ENCODE results near the gene GSX1.

Gene GSX1

DNA sequence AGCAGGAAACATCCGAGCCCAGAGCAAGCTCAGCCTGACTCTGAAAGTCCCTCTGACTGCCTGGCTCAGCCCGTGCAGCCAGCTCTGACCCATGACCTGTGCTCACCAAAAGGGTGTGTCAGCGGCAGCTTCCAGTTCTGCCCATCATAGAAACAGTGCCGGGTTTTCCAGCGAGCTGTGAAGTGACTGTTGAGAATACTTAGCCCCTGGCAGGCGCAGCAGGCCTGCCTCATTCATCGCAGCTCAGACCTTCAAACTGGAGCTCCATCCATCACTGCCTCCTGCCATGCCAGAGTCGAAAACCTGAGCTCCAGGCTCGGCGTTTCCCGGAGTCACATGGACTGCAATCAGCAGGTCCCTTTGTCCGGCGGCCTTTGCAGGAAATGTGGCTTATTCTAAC is 16.3 kb upstream of the GSX1 start:
- CTCF ChIA-PET: interaction anchor here (0.6 kb wide), 1 partner anchor 225 kb away, joined by 3 read pairs; no protein-coding TSS in a partner anchor
- POLR2A ChIA-PET: interaction anchor here (0.6 kb wide), 1 partner anchor 586 kb away, joined by 4 read pairs; no protein-coding TSS in a partner anchor
- Histone ChIP-seq H3K36me3 (ENCODE audit: control insufficient read depth in 2 of 2, insufficient read depth in 1 of 2, low read length in 2 of 2) (no peaks in the 10 kb centered on the region), H3K27ac (ENCODE audit: extremely low read depth, low read depth, low read length) (no peak overlapping the region), H3K4me1 (ENCODE audit: control insufficient read depth, insufficient read depth, low read length) (no peaks in the 10 kb centered on the region), H3K4me3 (ENCODE audit: low read depth, low read length) (no peak overlapping the region), H3K9me3 (ENCODE audit: control insufficient read depth, insufficient read depth, low read depth, low read length) (no peaks in the 10 kb centered on the region)
- TF ChIP-seq ZNF776 (tag by site-specific recombination; IDR thresholded peaks at IDR 0.05; ENCODE audit: borderline replicate concordance): no peak
- no peak for TF ChIP-seq ZNF830 (tag by site-specific recombination; IDR thresholded peaks at IDR 0.05; ENCODE audit: low read depth)
- no peak for TF ChIP-seq ZNF549 (tag by site-specific recombination; IDR thresholded peaks at IDR 0.05)
- TF ChIP-seq BCL6B (tag by site-specific recombination; IDR thresholded peaks at IDR 0.05): no peak
- TF ChIP-seq, protein P1, sequence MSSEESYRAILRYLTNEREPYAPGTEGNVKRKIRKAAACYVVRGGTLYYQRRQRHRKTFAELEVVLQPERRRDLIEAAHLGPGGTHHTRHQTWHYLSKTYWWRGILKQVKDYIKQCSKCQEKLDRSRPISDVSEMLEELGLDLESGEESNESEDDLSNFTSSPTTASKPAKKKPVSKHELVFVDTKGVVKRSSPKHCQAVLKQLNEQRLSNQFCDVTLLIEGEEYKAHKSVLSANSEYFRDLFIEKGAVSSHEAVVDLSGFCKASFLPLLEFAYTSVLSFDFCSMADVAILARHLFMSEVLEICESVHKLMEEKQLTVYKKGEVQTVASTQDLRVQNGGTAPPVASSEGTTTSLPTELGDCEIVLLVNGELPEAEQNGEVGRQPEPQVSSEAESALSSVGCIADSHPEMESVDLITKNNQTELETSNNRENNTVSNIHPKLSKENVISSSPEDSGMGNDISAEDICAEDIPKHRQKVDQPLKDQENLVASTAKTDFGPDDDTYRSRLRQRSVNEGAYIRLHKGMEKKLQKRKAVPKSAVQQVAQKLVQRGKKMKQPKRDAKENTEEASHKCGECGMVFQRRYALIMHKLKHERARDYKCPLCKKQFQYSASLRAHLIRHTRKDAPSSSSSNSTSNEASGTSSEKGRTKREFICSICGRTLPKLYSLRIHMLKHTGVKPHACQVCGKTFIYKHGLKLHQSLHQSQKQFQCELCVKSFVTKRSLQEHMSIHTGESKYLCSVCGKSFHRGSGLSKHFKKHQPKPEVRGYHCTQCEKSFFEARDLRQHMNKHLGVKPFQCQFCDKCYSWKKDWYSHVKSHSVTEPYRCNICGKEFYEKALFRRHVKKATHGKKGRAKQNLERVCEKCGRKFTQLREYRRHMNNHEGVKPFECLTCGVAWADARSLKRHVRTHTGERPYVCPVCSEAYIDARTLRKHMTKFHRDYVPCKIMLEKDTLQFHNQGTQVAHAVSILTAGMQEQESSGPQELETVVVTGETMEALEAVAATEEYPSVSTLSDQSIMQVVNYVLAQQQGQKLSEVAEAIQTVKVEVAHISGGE (tag by site-specific recombination; conservative IDR thresholded peaks at IDR 0.05; ENCODE audit: low read depth): no peak
- TF ChIP-seq ZNF639 (tag by site-specific recombination; IDR thresholded peaks at IDR 0.05): no peak
- TF ChIP-seq SCRT2 (tag by site-specific recombination; IDR thresholded peaks at IDR 0.05): no peak

DNA sequence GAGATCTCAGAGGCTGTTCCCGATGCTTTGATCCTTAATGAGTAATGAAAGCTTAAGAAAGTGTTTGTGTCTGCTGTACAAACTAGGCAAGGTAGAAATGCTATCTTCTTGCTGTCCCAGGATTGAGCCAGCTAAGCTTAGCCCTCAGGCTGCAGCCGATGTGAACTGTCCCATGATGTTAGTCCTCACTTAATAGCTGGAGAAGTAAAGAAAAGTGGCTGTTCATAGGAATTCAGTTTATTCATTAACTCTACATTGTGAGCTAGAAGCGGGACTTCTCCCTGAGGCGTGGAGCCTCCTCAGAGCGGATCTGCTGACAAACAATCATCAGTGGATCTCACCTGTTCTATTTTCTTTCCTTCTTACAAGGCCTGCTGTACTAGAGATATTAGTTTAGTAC is 10.1 kb upstream of the GSX1 start:
- POLR2A ChIA-PET: no interaction called here
- CTCF ChIA-PET: interaction anchor here (0.6 to 3.6 kb wide), 3 partner anchors 11 to 220 kb away, joined by 3 to 19 read pairs (median 3); no protein-coding TSS in a partner anchor
- TF ChIP-seq ZNF324 (tag by site-specific recombination; IDR thresholded peaks at IDR 0.05) (no peak), ZNF175 (tag by site-specific recombination; IDR thresholded peaks at IDR 0.05) (no peak), ZBTB48 (tag by site-specific recombination; IDR thresholded peaks at IDR 0.05) (no peak), ZNF571 (tag by site-specific recombination; IDR thresholded peaks at IDR 0.05) (no peak), SETDB1 (IDR thresholded peaks at IDR 0.05; ENCODE audit: insufficient read length, low read length) (no peak), ZNF248 (tag by site-specific recombination; IDR thresholded peaks at IDR 0.05) (no peak), GLI4 (tag by site-specific recombination; IDR thresholded peaks at IDR 0.05) (no peak), ZNF26 (tag by site-specific recombination; IDR thresholded peaks at IDR 0.05) (no peak), WT1 (tag by site-specific recombination; IDR thresholded peaks at IDR 0.05) (no peak), KLF17 (tag by site-specific recombination; IDR thresholded peaks at IDR 0.05) (no peak), ZNF114 (tag by site-specific recombination; IDR thresholded peaks at IDR 0.05) (no peak), ZEB2 (tag by site-specific recombination; IDR thresholded peaks at IDR 0.05) (no peak), BCL6B (tag by site-specific recombination; IDR thresholded peaks at IDR 0.05) (no peak), ZNF530 (tag by site-specific recombination; IDR thresholded peaks at IDR 0.05; ENCODE audit: low read depth) (no peak), ZSCAN23 (tag by site-specific recombination; IDR thresholded peaks at IDR 0.05) (no peak)
- Histone ChIP-seq H3K4me1 (ENCODE audit: control insufficient read depth, insufficient read depth, low read length) (no peaks in the 10 kb centered on the region), H3K9me3 (ENCODE audit: control insufficient read depth, insufficient read depth, low read depth, low read length) (no peaks in the 10 kb centered on the region), H3K36me3 (ENCODE audit: control insufficient read depth in 2 of 2, insufficient read depth in 1 of 2, low read length in 2 of 2) (no peaks in the 10 kb centered on the region), H3K4me3 (ENCODE audit: low read depth, low read length) (no peak overlapping the region), H3K27ac (ENCODE audit: extremely low read depth, low read depth, low read length) (no peak overlapping the region)
